GDM1 (cell line): ENCODE data around the gene CES2.
"Not testable (repeated sequence)": the region's sequence is repeated elsewhere in the genome, so short reads cannot be mapped to it uniquely, and the experiment has no call there.

Experiments
- DNase-seq: peaks from one replicate; lab custom pipeline; 2025; lab: John Stamatoyannopoulos, UW

CES2 gene, protein sequence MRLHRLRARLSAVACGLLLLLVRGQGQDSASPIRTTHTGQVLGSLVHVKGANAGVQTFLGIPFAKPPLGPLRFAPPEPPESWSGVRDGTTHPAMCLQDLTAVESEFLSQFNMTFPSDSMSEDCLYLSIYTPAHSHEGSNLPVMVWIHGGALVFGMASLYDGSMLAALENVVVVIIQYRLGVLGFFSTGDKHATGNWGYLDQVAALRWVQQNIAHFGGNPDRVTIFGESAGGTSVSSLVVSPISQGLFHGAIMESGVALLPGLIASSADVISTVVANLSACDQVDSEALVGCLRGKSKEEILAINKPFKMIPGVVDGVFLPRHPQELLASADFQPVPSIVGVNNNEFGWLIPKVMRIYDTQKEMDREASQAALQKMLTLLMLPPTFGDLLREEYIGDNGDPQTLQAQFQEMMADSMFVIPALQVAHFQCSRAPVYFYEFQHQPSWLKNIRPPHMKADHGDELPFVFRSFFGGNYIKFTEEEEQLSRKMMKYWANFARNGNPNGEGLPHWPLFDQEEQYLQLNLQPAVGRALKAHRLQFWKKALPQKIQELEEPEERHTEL

DNA sequence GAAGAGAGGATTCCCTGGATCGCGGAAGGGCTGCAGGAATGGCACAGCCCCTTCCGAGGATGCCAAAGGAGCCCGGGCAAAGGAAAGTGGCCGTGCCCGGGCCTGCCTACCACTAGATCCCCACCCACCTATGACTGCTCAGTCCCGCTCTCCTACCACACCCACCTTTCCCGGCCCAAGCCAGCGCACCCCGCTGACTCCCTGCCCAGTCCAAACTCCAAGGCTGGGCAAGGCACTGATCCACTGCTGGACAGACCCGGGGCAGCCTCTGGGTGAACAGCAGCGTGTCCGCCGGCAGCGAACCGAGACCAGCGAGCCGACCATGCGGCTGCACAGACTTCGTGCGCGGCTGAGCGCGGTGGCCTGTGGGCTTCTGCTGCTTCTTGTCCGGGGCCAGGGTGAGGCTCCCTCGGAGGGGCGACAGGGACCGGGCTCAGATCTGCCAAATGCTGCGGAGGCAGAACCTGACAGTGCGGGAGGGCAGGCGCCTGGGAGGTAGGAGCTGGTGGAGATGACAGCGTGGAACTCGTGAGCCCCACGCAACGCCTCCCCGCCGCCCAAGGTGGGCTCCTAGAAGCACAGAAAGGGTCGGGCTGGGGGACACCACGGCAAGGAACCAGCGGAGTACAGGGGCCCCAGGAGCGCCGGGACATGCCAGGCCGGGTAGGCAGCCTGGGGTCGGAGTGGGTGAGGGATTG, at the start of gene CES2:
Gene CES2, plus strand, starts transcription at position 203 of the 698 bp plus-strand sequence. Its CDS starts 120 bp downstream, at position 323.
- no peak for DNase-seq

DNA sequence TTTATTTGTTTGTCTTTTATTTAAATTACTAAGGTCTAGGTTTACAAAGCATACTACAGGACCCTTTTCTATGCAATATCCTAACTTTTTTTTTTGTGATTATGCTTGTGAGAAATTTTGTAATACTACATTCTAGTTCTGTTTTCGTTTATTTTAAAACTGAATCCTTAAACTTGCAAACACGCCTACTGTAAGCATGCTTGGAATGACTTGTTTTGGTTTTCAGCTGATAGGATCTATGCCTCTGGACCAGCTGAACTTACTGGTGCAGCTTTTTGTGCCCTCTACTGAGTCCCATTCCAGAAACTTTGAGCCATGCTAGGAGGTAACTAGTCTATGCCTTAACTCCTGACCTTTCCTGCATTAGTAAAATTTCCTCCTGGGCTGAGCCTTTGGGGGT, 49.0 kb upstream of the CES2 start:
- no peak for DNase-seq

GRCh38 chr16:66886914-66887313, 48.4 kb upstream of the CES2 start:
- DNase-seq: no peak

GRCh38 chr16:66888647-66889615, 46.4 kb upstream of the CES2 start:
- DNase-seq: no peak

DNA sequence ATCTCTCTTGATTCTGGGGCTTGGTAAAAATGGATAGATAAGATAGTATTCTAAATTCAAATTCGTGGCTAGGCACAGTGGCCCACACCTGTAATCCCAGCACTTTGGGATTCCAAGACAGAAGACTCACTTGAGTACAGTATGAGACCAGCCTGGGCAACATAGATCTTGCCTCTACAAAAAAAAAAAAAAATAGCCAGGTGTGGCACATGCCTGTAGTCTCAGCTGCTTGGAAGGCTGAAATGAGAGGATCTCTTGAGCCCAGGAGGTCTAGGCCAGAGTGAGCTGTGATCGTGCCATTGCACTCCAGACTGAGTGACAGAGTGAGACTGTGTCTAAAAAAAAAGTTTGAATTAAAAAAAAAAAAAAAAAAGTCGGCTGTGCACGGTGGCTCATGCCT, 45.7 kb upstream of the CES2 start:
- DNase-seq: no peak

- no peak for DNase-seq
Observed at GRCh38 chr16:66890799-66891198, 44.5 kb upstream of the CES2 start.

- no peak for DNase-seq
Observed at GRCh38 chr16:66891360-66891759, 44.0 kb upstream of the CES2 start.

DNA sequence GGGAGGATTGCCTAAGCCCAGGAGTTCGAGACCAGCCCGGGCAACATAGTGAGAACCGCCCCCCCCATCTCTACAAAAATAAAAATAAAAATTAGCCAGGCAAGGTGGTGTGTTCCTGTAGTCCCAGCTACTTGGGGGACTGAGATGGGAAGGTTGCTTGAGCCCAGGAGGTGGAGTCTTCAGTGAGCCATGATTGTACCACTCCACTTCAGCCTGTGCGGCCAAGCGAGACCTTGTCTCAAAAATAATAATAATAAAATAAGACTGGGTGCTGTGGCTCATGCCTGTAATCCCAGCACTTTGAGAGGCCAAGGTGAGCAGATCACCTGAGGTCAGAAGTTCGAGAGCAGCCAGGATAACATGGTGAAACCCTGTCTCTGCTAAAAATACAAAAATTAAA, 43.5 kb upstream of the CES2 start:
- DNase-seq: no peak

DNA sequence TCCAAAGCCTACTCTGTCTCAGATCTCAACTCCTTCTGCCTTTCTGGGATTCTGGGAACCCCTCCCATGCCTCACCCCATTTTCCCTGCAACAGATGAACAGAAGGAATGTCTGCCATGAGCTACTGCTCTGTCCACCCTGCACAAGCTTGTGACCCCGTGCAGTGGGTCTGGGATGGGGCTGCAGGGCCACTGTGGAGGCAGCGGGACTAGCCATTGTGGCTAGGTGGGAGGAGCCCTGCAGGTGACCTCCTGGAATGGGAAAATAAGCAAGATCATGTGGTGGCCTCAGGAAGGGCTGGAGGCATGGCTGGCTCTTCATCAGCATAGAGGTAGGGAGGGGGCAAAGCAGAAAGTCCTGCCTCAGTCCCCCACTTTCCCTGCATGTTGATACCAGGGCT, 41.3 kb upstream of the CES2 start:
- no peak for DNase-seq

- DNase-seq: peak; percentile 34
Observed at GRCh38 chr16:66894948-66895688, 40.2 kb upstream of the CES2 start.

GRCh38 chr16:66895689-66895979, 39.7 kb upstream of the CES2 start:
- no peak for DNase-seq

DNA sequence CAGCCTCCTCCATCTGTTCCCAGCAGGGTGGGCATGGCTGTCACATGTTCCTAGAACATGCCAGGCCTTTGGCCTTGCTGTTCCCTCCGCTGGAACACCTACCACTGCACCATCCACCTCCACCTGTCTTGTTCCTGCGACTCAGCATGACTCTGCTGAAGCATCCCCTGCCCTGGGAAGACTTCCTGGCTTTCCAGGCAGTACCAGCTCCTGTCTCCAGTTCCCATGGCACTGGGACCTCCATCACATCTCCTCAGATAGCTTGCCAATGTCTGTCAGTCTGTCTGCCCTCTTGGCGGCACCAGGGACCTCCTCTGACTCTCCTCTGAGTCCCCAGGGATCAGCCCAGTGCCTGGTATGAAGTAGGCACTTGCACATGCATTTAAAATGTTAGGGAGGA, 39.3 kb upstream of the CES2 start:
- DNase-seq: no peak

DNA sequence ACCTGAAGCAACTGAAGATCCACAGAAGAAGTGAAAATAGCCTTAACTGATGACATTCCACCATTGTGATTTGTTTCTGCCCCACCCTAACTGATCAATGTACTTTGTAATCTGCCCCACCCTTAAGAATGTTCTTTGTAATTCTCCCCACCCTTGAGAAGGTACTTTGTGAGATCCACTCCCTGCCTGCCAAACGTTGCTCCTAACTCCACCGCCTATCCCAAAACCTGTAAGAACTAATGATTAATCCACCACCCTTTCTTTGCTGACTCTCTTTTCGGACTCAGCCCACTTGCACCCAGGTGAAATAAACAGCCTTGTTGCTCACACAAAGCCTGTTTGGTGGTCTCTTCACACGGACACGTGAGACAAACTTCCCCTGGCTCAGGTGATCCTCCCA, 38.6 kb upstream of the CES2 start:
- DNase-seq: not testable (repeated sequence)

GRCh38 chr16:66898207-66898606, 37.1 kb upstream of the CES2 start:
- no peak for DNase-seq

- DNase-seq: no peak
Observed at GRCh38 chr16:66898933-66899309, 36.4 kb upstream of the CES2 start.

DNA sequence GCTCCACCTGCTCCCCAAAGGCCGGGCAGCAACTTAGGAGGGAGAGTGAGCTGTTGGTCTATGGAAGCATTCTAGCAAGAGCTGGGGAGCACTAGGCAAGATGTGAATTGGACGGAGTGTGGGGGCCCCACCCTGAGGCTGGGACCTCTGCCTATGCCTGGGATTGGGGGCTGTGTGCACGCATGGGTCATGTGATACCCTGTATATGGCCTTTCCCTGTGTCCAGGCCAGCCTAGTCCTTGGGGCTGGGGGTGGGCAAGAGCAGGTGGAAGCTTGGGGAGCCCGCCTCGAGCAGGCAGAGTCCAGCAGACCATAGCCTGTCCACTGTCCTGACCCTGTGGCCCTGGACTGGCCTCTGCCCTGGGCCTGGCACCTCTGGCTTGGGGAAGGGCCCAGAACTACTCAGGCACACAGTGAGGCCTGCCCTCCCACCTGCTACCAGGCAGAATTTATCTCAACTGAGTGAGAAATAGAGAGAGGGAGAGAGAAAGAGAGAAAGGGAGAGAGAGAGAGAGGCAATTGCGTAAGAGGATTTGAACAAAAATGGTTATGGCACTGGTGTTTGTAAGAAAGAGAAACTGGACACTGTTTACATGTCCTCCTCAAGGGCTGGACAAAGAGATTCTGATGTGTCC, 35.9 kb upstream of the CES2 start:
- no peak for DNase-seq

- no peak for DNase-seq
Observed at GRCh38 chr16:66899945-66900710, 35.2 kb upstream of the CES2 start.

DNA sequence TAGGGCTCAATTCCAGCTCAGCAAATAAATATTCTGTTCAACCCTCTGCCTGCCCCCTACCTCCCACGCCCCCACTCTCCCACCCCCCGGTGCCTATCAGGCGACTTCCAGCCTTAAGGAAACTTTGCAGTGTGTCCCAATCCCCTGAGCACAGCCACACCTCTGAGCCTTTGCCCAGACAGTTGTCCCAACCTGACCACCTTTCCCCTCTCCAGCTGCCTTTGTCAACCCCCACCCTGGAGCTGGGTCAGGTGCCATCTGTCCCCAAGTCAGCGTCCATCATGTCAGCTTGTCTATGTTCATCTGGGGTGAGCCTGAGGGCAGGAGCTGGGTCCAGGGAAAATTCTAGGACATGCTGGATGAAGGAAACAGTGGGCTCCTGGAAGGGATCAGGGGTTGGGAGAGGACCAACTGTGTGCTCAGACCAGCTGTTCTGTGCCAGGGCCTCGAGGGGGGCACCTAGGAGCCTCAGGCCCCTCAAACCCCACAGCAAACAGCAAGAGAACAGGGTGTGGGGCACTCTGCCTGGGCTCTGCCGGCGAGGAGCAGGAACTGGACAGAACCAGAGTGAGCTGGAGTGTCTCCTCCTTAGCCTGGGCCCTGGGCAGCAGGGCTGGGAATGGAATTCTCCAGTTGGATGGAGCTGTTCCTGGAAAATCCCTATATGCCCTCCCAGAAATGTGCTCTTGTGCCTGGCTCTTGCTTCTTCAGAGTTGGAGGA, 34.4 kb upstream of the CES2 start:
- DNase-seq: no peak

DNA sequence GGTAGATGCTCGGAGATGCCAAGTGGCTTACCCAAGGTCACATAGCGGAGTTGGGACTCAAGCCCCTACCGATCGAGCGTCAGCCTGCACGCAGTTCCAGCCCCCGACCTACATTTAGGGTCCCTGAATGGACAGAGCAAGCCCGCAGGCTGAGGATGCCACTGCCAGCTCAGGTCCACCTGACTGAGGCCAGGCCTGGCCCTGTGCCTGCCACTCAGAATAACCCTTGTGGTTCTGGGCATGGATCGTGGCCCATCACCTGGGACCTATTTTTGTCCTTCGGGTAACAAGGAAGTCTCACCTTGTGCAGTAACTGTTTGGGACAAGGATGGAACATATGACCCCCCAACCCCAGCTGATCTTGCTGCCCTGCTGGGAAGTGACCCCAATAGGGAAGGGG, 33.7 kb upstream of the CES2 start:
- no peak for DNase-seq
